Vagina (tissue), 2 donors: ENCODE data around the gene SLC9A6. TPM values are rescaled to one million over a fixed set of nuclear protein-coding genes. Genes with fewer than 3 reads are reported as not detected.

ENCODE experiments used
- DNase-seq, 2 donors: peaks; one replicate each; pipeline ENCODE4 v3.0.0-alpha.2; 2017; ENCODE audit errors: extremely low spot score in 2 of 2
- H3K27ac ChIP-seq: fragments of 200-600 bp; sonication (generic); one replicate; pipeline ENCODE4 v1.5.1; 2019
- H3K27me3 ChIP-seq: fragments of 200-600 bp; sonication (generic); one replicate; pipeline ENCODE4 v1.5.1; 2019
- H3K36me3 ChIP-seq, 2 donors: fragments of 200-600 bp; sonication (generic); one replicate each; pipeline ENCODE4 v1.5.1; 2017 to 2019
- H3K4me1 ChIP-seq: fragments of 200-600 bp; sonication (generic); one replicate; pipeline ENCODE4 v1.5.1; 2019
- H3K4me3 ChIP-seq, 2 donors: fragments of 200-600 bp; sonication (generic); 1 replicate in 1 of 2; 2 replicates in 1 of 2; pipeline ENCODE4 v1.5.1; 2016 to 2019
- H3K9me3 ChIP-seq: fragments of 200-600 bp; sonication (generic); one replicate; pipeline ENCODE4 v1.5.1; 2019
- CTCF ChIP-seq, 3 experiments: fragments of 450-650 bp in 2 of 3; fragments of 200-600 bp in 1 of 3; sonication (generic) in 1 of 3; IDR thresholded peaks; one replicate each; pipeline ENCODE4 v1.5.1; 2017 to 2019; ENCODE audit warnings: antibody characterized with exemption in 3 of 3, mild to moderate bottlenecking in 2 of 3, moderate library complexity in 2 of 3
- POLR2A ChIP-seq, 2 donors: fragments of 450-650 bp; IDR thresholded peaks; one replicate each; pipeline ENCODE4 v1.6.1; 2017; ENCODE audit warnings: antibody characterized with exemption in 2 of 2, mild to moderate bottlenecking in 2 of 2, moderate library complexity in 2 of 2
- POLR2AphosphoS5 ChIP-seq, 2 donors: sonication (generic); formaldehyde crosslinking; IDR thresholded peaks; one replicate each; pipeline ENCODE4 v1.9.0; 2017; ENCODE audit warnings: antibody characterized with exemption in 2 of 2, mild to moderate bottlenecking in 2 of 2, low read depth in 1 of 2; ENCODE audit not compliant: insufficient read depth in 1 of 2
- intact Hi-C: fragments of 100-400 bp; cut with DNase I; formaldehyde crosslinking; loops from one replicate; pipeline ENCODE4 v1.15.1; 2023
- total RNA-seq: library from RNA; depleted of rRNA; stranded (reverse); fragments of >200 nt; gene quantifications from one replicate; pipeline ENCODE4 v1.2.3, GENCODE V29; 2016

The SLC9A6 gene
- total RNA-seq, 1 donor from 2014 or later, result 12.8 TPM

DNA sequence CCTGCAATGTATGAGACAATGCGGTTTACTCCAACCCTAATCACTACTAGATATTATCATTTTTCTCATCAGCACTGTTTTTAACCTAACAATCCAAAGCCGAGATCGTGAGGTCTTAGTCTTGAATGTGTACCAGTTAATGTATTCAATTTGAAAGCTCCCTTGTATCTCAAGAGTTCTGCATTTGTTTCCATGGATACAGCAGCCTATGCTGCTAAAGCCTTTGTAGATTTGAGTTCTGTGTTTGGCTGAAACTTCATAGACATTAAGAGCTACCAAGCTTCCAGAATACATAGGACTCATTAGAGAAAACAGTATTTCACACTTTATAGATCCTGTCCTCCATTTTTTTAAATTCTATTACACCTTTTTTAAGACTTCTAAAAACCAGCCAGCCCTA lies 39.9 kb downstream of the SLC9A6 start:
- H3K4me3 ChIP-seq, result no peak overlapping the region
- no peaks in the 10 kb centered on the region for H3K27me3 ChIP-seq
- H3K4me1 ChIP-seq, result peaks cover 4% of the 10 kb centered on the region
- H3K9me3 ChIP-seq, result no peaks in the 10 kb centered on the region
- TF ChIP-seq POLR2A (IDR thresholded peaks at IDR 0.05) (no peak), POLR2AphosphoS5 (IDR thresholded peaks at IDR 0.05; ENCODE audit: insufficient read depth in 1 of 2, low read depth in 1 of 2) (no peak), CTCF (IDR thresholded peaks at IDR 0.05) (no peak)
- intact Hi-C loops, result loop anchor here (5.0 kb wide), 1 partner anchor 242 kb away; no protein-coding TSS in a partner anchor
- H3K27ac ChIP-seq, result no peak overlapping the region
- DNase-seq, result no peak
- peaks cover 0 to 4% of the 10 kb centered on the region in 2 donors for H3K36me3 ChIP-seq

DNA sequence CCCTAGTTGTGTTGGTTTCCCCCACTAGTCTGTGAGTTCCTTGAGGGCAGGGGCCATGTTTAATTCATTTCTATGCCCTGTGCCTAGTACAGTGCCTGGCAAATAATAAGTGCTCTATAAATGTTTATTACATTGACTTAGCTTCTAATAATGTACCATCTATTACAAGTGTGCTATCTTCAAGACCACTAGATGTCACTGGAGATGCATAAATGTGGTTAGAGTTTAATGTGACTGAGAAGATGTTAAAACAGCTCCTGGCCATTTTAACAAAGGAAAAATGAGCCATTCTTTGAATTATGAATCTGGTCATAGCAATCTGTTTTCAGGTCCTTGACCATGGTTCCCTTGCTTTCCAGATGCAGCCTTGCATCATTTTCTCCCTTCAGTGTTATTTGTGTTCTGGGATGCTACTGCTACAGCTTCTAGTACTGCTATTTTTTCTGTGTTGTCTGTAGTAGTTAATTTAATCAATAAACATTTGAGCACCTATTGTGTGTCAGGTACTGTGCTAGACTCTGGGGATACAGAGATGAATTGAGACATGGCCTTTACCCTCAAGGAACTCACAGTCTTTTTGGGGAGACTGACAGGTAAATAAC lies 43.2 kb downstream of the SLC9A6 start:
- H3K27ac ChIP-seq, result peak overlapping the region; percentile 68
- H3K4me1 ChIP-seq, result peaks cover 10% of the 10 kb centered on the region
- H3K4me3 ChIP-seq, result no peak overlapping the region
- no peaks in the 10 kb centered on the region for H3K36me3 ChIP-seq
- no peaks in the 10 kb centered on the region for H3K27me3 ChIP-seq
- TF ChIP-seq CTCF (IDR thresholded peaks at IDR 0.05) (peak; percentile 38 to 77 (median 43)), POLR2A (IDR thresholded peaks at IDR 0.05) (no peak)
- no peak for DNase-seq
- no peaks in the 10 kb centered on the region for H3K9me3 ChIP-seq
- intact Hi-C loops, result loop anchor here (5.0 kb wide), 1 partner anchor 239 kb away; no protein-coding TSS in a partner anchor

GRCh38 chrX:136029766-136030165 lies 44.5 kb downstream of the SLC9A6 start:
- Histone ChIP-seq H3K27me3 (no peaks in the 10 kb centered on the region), H3K36me3 (no peaks in the 10 kb centered on the region), H3K27ac (peak overlapping the region; percentile 68), H3K9me3 (no peaks in the 10 kb centered on the region), H3K4me3 (no peak overlapping the region), H3K4me1 (peaks cover 10% of the 10 kb centered on the region)
- intact Hi-C loops, result loop anchor here (5.0 to 10.0 kb wide), 2 partner anchors 125 to 238 kb away; no protein-coding TSS in a partner anchor
- DNase-seq, result no peak
- TF ChIP-seq CTCF (IDR thresholded peaks at IDR 0.05) (no peak), POLR2A (IDR thresholded peaks at IDR 0.05) (no peak)

GRCh38 chrX:136030303-136031191 lies 45.3 kb downstream of the SLC9A6 start:
- DNase-seq, result no peak
- Histone ChIP-seq H3K4me3 (no peak overlapping the region), H3K4me1 (peaks cover 10% of the 10 kb centered on the region), H3K27ac (peak overlapping the region; percentile 68), H3K36me3 (no peaks in the 10 kb centered on the region), H3K27me3 (no peaks in the 10 kb centered on the region), H3K9me3 (no peaks in the 10 kb centered on the region)
- no peak for TF ChIP-seq POLR2AphosphoS5 (IDR thresholded peaks at IDR 0.05; ENCODE audit: insufficient read depth in 1 of 2, low read depth in 1 of 2)
- no peak for TF ChIP-seq CTCF (IDR thresholded peaks at IDR 0.05)
- TF ChIP-seq POLR2A (IDR thresholded peaks at IDR 0.05), result no peak
- intact Hi-C loops, result loop anchor here (10.0 kb wide), 1 partner anchor 124 kb away; no protein-coding TSS in a partner anchor
